GM18868 (cell line): ENCODE data around the gene AUTS2.

Source experiments
- ATAC-seq: cut with Tn5 transposase; IDR thresholded peaks from one replicate; pipeline ENCODE4 v1.9.1; 2021; ENCODE audit warnings: mild to moderate bottlenecking, moderate library complexity; ENCODE audit not compliant: unreplicated experiment

Gene AUTS2

DNA sequence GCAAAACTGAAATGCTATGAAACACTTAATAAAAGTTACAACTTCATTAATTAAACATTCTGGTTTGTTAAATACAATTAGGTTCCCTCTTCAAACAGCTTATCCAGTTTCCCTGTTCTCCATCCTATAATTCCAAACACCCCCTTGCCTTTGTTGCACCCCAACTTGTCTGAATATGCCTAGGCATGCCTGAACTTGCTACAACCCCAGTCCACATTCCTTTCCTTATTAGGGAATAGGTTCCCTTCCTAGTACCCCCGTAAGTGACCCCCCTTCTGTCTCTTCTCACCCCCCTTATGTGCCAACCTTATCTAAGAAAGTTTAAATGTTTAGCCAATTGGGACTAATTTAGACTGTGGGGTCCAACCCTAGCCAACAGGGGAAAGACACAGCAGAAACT is 1238.0 kb downstream of the AUTS2 start:
- no peak for ATAC-seq

DNA sequence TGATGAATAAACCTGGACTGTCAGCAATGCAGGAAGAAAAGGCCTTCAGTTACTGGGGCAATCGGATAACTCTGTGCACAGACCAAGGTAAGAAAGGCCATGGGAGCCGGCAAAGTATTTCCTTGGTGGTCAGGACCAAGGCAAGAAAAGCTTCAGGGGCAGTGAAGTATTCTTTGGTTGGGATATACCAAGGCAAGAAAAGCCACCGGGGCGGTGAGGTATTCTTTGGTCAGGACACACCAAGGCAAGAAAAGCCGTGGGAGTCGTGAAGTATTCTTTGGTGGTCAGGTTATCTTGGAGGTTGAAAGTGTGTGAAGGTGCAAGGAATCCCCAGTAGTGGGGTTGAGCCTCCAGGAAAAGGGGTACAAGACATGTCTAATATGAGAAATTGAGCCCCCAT is 1238.7 kb downstream of the AUTS2 start:
- ATAC-seq, result no peak

DNA sequence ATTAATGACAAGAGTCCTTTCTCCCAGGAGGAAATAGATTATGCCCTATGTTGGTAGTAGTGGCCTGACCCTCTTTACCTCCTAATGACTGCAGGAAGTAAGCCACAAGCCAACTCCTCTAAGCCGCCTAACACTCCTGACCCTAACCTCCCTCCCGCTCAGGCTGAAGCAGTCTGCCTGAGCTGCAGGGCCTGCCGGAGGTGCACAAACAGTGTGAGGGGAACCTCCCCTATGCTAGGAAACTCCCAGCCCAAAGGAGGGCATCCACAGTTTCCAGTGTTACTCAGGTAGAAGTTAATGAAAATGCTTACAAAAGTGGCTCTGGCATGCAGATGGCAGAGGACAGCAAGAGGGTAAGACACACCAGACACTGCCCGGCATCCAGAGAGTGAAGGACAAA is 1239.3 kb downstream of the AUTS2 start:
- ATAC-seq, result no peak

DNA sequence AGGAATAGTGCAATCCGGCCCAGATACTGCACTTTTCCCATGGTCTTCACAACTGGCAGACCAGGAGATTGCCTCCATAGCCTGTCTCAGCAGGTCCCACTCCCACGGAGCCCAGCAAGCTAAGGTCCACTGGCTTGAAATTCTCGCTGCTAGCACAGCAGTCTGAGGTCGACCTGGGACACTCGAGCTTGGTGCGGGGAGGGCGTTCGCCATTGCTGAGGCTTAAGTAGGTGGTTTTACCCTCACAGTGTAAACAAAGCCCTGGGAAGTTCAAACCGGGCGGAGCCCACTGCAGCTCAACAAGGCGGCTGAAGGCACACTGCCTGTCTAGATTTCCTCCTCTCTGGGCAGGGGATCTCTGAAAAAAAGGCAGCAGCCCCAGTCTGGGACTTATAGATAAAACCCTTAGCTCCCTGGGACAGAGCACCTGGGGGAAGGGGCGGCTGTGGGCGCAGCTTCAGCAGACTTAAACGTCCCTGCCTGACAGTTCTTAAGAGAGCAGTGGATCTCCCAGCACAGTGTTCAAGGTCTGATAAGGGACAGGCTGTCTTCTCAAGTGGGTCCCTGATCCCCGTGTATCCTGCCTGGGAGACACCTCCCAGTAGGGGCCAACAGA is 1240.1 kb downstream of the AUTS2 start:
- ATAC-seq, result no peak
